GM23248 (cell line): ENCODE results near the gene MDN1. TPM values are rescaled to one million over a fixed set of nuclear protein-coding genes. Genes with fewer than 3 reads are reported as not detected.
"Not testable (repeated sequence)": the region's sequence is repeated elsewhere in the genome, so short reads cannot be mapped to it uniquely, and the experiment has no call there.

Experiments used
- DNase-seq: peaks from one replicate; pipeline ENCODE4 v3.0.0-alpha.2; 2015
- H2AFZ ChIP-seq: fragments of 200-600 bp; sonication (generic); 2 replicates; pipeline ENCODE4 v1.6.1; 2016; ENCODE audit warnings: antibody characterized with exemption
- H3F3A ChIP-seq: fragments of 200-600 bp; sonication (generic); 2 replicates; pipeline ENCODE4 v1.6.1; 2016; ENCODE audit warnings: mild to moderate bottlenecking, antibody characterized with exemption, mixed run types; ENCODE audit not compliant: insufficient read depth
- H3K27ac ChIP-seq: fragments of 200-600 bp; sonication (generic); 2 replicates; pipeline ENCODE4 v1.5.1; 2016; ENCODE audit warnings: mild to moderate bottlenecking
- H3K27me3 ChIP-seq: fragments of 200-600 bp; sonication (generic); replicated peaks from 2 replicates; pipeline ENCODE4 v1.6.1; 2016; ENCODE audit warnings: mild to moderate bottlenecking; ENCODE audit not compliant: insufficient read depth
- H3K36me3 ChIP-seq: fragments of 200-600 bp; sonication (generic); 2 replicates; pipeline ENCODE4 v1.6.1; 2016; ENCODE audit warnings: low read depth, mild to moderate bottlenecking
- H3K4me1 ChIP-seq: fragments of 200-600 bp; sonication (generic); 2 replicates; pipeline ENCODE4 v1.6.1; 2016; ENCODE audit warnings: mild to moderate bottlenecking; ENCODE audit not compliant: insufficient read depth
- H3K4me2 ChIP-seq: fragments of 200-600 bp; sonication (generic); one replicate; pipeline ENCODE4 v1.6.1; 2016; ENCODE audit warnings: mild to moderate bottlenecking; ENCODE audit not compliant: unreplicated experiment
- H3K4me3 ChIP-seq: fragments of 200-600 bp; sonication (generic); 2 replicates; pipeline ENCODE4 v1.5.1; 2016; ENCODE audit warnings: mild to moderate bottlenecking
- H3K79me2 ChIP-seq: fragments of 200-600 bp; sonication (generic); 2 replicates; pipeline ENCODE4 v1.6.1; 2016; ENCODE audit warnings: mild to moderate bottlenecking; ENCODE audit not compliant: insufficient read depth
- H3K9ac ChIP-seq: fragments of 200-600 bp; sonication (generic); 2 replicates; pipeline ENCODE4 v1.6.1; 2016; ENCODE audit warnings: mild to moderate bottlenecking
- H3K9me2 ChIP-seq: fragments of 200-600 bp; sonication (generic); 2 replicates; pipeline ENCODE4 v1.6.1; 2016; ENCODE audit warnings: mixed run types, mild to moderate bottlenecking, moderate library complexity; ENCODE audit not compliant: insufficient read depth
- H3K9me3 ChIP-seq: fragments of 200-600 bp; sonication (generic); one replicate; pipeline ENCODE4 v1.6.1; 2017; ENCODE audit warnings: low read depth
- H4K20me1 ChIP-seq: fragments of 200-600 bp; sonication (generic); 2 replicates; pipeline ENCODE4 v1.6.0; 2016; ENCODE audit not compliant: insufficient read depth
- EZH2 ChIP-seq: fragments of 200-600 bp; sonication (generic); IDR thresholded peaks from 2 replicates; pipeline ENCODE4 v1.6.1; 2018; ENCODE audit warnings: antibody characterized with exemption, mild to moderate bottlenecking; ENCODE audit not compliant: insufficient read depth, poor library complexity, severe bottlenecking
- EZH2phosphoT487 ChIP-seq: fragments of 200-600 bp; sonication (generic); IDR thresholded peaks from 2 replicates; pipeline ENCODE4 v1.6.1; 2018; ENCODE audit warnings: antibody characterized with exemption, moderate library complexity, mild to moderate bottlenecking, low read depth; ENCODE audit not compliant: insufficient read depth
- WGBS, 2 experiments: methylation state at CpG; one replicate each; pipeline ENCODE4 v1.1.6; 2015 to 2017; ENCODE audit warnings: low lambda C conversion rate in 2 of 2, low coverage in 1 of 2; ENCODE audit errors: missing lambda C conversion rate in 2 of 2; 5-methylcytosine and 5-hydroxymethylcytosine counted together
- in situ Hi-C: fragments of 300-500 bp; cut with MboI; formaldehyde crosslinking; loops from 2 replicates; pipeline ENCODE4 v1.15.0; 2020
- polyA plus RNA-seq: library from polyadenylated mRNA; unstranded; fragments of >200 nt; fragmentation: Nextera tagmentation; extraction: Ambion mirVana; gene quantifications from 2 replicates; pipeline ENCODE4 v1.2.1, GENCODE V29; 2016
- total RNA-seq: library from RNA; depleted of rRNA; stranded (reverse); fragments of >200 nt; shearing (Covaris generic); gene quantifications from 2 replicates; pipeline ENCODE4 v1.2.3, GENCODE V29; 2014

The MDN1 gene
- total and polyA plus RNA-seq, 2 experiments from 2014 or later, result 5.7 to 16.9 TPM

DNA sequence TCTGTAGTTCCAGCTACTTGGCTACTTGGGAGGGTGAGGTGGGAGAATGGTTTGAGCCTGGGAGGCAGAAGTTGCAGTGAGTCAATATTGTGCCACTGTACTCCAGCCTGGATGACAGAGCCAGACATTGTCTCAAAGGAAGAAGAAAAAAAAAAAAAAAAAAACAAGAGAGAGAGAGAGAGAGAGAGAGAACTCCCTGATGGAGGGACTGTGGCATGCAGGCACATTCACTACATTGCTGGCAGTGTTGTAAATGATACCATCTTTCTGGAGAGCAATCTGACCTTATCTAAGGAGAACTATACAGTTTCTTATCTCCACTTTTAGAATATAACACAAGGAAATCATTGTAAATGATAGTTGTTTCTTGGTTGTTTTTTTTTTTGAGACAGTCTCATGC, 85.1 kb downstream of the MDN1 start:
- Histone ChIP-seq H3K9me2 (no peaks in the 10 kb centered on the region), H3K4me2 (no peak overlapping the region), H3K9me3 (no peaks in the 10 kb centered on the region), H3K36me3 (peaks cover 25% of the 10 kb centered on the region), H3K27me3 (no peaks in the 10 kb centered on the region), H4K20me1 (no peaks in the 10 kb centered on the region), H3K9ac (no peak overlapping the region), H3K4me3 (no peak overlapping the region), H3K4me1 (no peaks in the 10 kb centered on the region), H2AFZ (no peak overlapping the region), H3F3A (no peaks in the 10 kb centered on the region), H3K79me2 (no peaks in the 10 kb centered on the region), H3K27ac (no peak overlapping the region)
- in situ Hi-C loops, result no loop called here
- peak; percentile 21 for DNase-seq
- no peak for TF ChIP-seq EZH2
- no peak for TF ChIP-seq EZH2phosphoT487

DNA sequence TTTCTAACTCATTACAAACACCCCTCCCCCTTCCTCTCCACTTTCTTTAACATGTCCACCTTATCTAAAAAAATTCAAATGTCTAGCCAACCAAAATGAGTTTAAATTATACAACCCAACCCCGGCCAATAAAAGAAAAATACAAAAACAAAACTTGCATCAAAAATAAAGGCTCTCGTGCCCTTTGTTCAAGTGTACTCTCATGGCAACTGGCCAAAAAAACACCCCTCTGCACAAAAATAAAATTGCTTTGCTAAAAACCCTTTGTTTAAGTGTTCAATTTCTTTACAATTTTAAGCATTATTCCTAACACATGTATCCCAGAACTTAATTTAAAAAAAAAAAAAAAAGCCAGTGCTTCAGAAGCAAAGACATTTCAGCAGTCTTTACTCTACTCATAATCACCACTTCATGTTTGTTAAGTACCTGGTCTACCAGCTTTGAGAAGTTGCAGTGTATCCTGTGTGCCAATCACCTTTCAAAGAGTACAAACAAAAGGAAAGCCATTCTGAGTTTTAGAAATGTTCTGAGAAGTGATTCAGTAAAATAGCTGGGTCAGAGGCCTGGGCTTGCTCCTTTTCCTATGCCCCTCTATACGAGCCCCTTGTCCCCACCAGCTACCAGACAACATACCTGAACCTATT, 87.5 kb downstream of the MDN1 start:
- no peak overlapping the region for H3K4me2 ChIP-seq
- H3K27me3 ChIP-seq, result no peaks in the 10 kb centered on the region
- no peaks in the 10 kb centered on the region for H3K79me2 ChIP-seq
- H3K9ac ChIP-seq, result no peak overlapping the region
- H3K4me3 ChIP-seq, result no peak overlapping the region
- H3K4me1 ChIP-seq, result no peaks in the 10 kb centered on the region
- H3K27ac ChIP-seq, result no peak overlapping the region
- in situ Hi-C loops, result no loop called here
- no peak overlapping the region for H2AFZ ChIP-seq
- no peaks in the 10 kb centered on the region for H3K9me2 ChIP-seq
- no peaks in the 10 kb centered on the region for H3K9me3 ChIP-seq
- H3K36me3 ChIP-seq, result peaks cover 25% of the 10 kb centered on the region
- DNase-seq, result no peak
- H3F3A ChIP-seq, result no peaks in the 10 kb centered on the region
- WGBS, 2 experiments, result 97 to 98% methylated on average over 3 of the region's 3 CpGs
- no peaks in the 10 kb centered on the region for H4K20me1 ChIP-seq
- no peak for TF ChIP-seq EZH2phosphoT487
- TF ChIP-seq EZH2, result no peak

DNA sequence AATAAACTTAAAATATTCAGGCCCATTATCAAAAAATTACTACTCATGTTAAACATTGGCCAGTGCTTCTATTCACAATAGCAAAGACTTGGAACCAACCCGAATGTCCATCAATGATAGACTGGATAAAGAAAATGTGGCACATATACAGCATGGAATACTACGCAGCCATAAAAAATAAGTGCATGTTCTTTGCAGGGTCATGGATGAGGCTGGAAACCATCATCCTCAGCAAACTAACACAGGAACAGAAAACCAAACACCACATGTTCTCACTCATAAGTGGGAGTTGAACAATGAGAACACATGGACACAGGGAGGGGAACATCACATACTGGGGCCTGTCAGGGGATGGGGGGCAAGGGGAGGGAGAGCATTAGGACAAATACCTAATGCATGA, 88.3 kb downstream of the MDN1 start:
- DNase-seq, H3K4me1 ChIP-seq, H3K27ac ChIP-seq, in situ Hi-C loops, H3K79me2 ChIP-seq, H3K27me3 ChIP-seq, H4K20me1 ChIP-seq, H3K9me3 ChIP-seq, H3F3A ChIP-seq, H2AFZ ChIP-seq, H3K9ac ChIP-seq, H3K4me2 ChIP-seq, H3K4me3 ChIP-seq, H3K9me2 ChIP-seq: not testable (repeated sequence)
- WGBS, 2 experiments, result 96 to 97% methylated on average over 2 of the region's 2 CpGs
- H3K36me3 ChIP-seq, result peaks cover 29% of the 10 kb centered on the region

DNA sequence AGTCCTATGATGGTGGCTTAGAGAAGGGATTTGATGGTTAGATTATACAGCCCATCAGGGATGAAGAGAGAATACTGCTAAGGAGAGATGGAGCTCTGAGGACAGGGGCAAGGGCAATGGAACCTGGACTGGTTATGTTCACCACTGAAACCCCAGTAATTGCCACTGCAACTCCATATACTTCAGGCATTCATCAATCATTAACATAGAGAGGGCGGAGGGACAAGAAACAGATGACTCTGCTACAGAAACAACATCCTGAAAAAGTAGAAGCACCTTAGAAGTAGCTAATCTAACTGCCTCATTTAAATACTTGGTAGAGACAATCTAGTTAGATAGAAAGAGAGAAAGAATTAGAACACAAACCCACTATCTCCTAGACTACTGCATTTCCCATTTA, 89.8 kb downstream of the MDN1 start:
- no peak for DNase-seq
- 95 to 100% methylated on average over 1 of the region's 1 CpG for WGBS, 2 experiments
- TF ChIP-seq EZH2phosphoT487, result no peak
- TF ChIP-seq EZH2, result no peak

DNA sequence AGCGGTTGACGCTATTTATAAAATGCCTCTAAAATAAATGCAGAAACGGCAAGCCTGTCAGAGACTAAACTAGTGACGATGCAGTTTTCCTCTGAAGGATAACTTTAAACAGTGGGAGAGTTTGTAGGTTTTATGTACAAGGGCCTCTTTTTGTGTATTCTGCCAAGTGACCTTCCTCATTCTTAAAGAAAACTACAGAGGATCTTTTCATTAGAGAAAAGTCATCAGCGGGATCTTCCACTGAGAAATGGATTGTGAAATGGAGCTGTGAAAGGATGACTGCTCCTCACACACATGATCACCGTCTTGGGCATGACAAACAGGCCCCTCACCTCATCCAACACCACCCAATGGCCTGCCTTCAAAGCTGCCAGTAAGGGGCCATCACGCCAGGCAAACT, 92.1 kb downstream of the MDN1 start:
- Histone ChIP-seq H3K36me3 (peaks cover 49% of the 10 kb centered on the region), H3K4me3 (no peak overlapping the region), H4K20me1 (no peaks in the 10 kb centered on the region), H3K9me2 (no peaks in the 10 kb centered on the region), H3F3A (no peaks in the 10 kb centered on the region), H3K9me3 (no peaks in the 10 kb centered on the region), H3K79me2 (no peaks in the 10 kb centered on the region), H3K4me1 (no peaks in the 10 kb centered on the region), H3K27me3 (no peaks in the 10 kb centered on the region), H3K4me2 (no peak overlapping the region), H3K9ac (no peak overlapping the region), H2AFZ (no peak overlapping the region), H3K27ac (no peak overlapping the region)
- DNase-seq, result no peak
- WGBS, 2 experiments, result 90 to 92% methylated on average over 7 of the region's 7 CpGs
- no peak for TF ChIP-seq EZH2
- TF ChIP-seq EZH2phosphoT487, result no peak
- in situ Hi-C loops, result no loop called here

More for the DNA sequence above, 89.8 kb downstream of the MDN1 start:
- H3K4me2 ChIP-seq, result no peak overlapping the region
- peaks cover 40% of the 10 kb centered on the region for H3K36me3 ChIP-seq
- no peaks in the 10 kb centered on the region for H3K9me3 ChIP-seq
- no peaks in the 10 kb centered on the region for H3K9me2 ChIP-seq
- H3K27me3 ChIP-seq, result no peaks in the 10 kb centered on the region
- no peaks in the 10 kb centered on the region for H3F3A ChIP-seq
- in situ Hi-C loops, result no loop called here
- H2AFZ ChIP-seq, result no peak overlapping the region
- no peak overlapping the region for H3K9ac ChIP-seq
- H3K79me2 ChIP-seq, result no peaks in the 10 kb centered on the region
- no peak overlapping the region for H3K27ac ChIP-seq
- no peaks in the 10 kb centered on the region for H3K4me1 ChIP-seq
- H3K4me3 ChIP-seq, result no peak overlapping the region
- H4K20me1 ChIP-seq, result no peaks in the 10 kb centered on the region
